DMS79 treated with DMSO at 0.1 percent for 48 hours (cell line): ENCODE measurements around the gene CHST3.
"Not testable (repeated sequence)": the region's sequence is repeated elsewhere in the genome, so short reads cannot be mapped to it uniquely, and the experiment has no call there.

Experiments
- DNase-seq: peaks from one replicate; lab custom pipeline; 2025; lab: John Stamatoyannopoulos, UW

The CHST3 gene

GRCh38 chr10:71972746-71973695 lies 8.8 kb downstream of the CHST3 start:
- DNase-seq, result no peak

GRCh38 chr10:71973777-71974488 lies 9.7 kb downstream of the CHST3 start:
- no peak for DNase-seq

DNA sequence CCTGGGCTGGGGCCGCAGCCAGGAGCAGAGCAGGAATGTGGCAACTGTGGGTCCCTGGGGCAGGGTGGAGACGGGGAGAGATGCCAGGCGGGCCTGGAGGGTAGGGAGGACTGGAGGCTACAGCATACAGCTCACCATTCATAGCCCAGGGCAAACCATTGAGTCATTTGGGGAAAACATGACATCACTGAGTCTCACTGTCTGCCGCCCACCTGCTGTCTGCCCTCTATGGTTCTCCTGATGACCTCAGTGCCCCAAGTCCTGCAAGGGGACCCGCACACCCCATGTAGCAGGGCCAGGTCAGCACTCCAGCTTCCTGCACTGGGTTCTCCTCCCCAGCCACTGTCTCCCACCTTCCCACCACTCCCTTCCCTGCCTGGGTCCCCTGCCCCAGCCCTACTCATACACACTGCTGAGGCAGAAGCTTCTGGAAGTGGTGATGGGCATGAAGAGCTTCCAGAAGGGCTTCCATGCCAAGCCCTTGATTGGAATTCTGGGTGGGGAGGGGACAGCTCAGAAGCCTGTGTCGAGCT lies 10.4 kb downstream of the CHST3 start:
- DNase-seq, result no peak

DNA sequence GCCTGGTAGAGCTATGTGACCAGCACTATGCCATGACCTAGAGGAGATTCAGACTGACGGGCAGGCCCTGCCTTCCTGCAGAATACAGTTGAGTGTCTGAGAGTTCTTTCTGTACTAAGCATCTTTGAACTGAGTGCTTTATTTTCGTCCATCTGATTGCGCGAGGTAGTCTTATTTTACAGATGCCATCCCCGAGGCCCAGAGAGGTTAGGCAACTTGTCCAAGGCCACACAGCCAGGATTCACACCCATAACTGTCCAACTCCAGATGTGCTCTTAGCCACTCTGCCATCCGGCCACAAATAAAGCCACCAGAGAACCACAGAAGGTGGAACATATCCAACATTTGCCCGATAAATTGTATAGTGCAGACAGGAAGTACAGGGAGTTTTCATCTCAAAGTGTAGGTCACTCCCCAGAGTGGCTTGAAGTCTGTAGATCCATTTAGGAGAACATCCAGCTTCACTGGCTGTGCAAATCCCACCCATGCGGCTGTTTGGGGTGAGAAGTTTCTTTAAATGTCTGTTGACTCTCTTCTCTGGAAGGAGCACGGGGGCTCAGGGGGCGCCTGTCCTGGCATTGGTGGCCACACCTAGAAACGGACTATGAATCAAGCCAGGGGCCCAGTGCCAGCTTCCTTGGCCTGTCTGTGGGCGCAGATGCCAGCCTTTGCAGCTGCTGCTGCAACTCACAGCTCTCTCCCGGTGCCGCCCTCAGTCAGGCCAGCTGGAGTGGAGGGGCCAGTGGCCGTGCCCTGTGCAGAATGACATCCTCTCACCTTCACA lies 11.1 kb downstream of the CHST3 start:
- DNase-seq, result no peak

GRCh38 chr10:71975871-71976725 lies 11.9 kb downstream of the CHST3 start:
- no peak for DNase-seq

DNA sequence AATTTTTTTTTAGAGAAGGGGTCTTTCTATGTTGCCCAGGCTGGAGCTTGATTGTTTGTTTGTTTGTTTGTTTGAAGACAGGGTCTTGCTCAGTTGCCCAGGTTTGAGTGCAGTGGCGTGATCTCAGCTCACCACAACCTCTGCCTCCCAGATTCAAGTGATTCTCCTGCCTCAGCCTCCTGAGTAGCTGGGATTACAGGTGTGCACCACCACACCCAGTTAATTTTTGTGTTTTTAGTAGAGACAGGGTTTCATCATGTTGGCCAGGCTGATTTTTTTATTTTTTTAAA lies 13.4 kb downstream of the CHST3 start:
- DNase-seq, result not testable (repeated sequence)

DNA sequence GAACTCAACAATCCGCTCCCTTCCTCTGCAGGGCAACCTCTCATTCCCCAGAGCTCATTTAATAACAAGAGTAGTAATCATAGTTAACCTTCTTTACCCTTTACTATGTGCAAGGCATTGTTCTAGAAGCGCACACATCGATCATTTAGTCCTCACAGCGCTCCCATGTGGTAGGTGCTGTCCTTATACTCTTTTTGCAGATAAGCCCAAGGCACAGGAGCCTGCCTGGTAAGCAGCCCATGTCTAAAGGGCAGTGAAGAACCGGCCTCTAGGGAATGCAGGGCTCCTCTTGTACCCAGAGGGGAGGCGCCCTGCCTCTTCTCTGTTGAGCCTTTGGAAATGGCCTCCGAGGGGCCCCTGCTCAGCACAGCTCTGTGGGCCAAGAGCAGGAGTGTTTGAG lies 14.3 kb downstream of the CHST3 start:
- DNase-seq, result no peak

DNA sequence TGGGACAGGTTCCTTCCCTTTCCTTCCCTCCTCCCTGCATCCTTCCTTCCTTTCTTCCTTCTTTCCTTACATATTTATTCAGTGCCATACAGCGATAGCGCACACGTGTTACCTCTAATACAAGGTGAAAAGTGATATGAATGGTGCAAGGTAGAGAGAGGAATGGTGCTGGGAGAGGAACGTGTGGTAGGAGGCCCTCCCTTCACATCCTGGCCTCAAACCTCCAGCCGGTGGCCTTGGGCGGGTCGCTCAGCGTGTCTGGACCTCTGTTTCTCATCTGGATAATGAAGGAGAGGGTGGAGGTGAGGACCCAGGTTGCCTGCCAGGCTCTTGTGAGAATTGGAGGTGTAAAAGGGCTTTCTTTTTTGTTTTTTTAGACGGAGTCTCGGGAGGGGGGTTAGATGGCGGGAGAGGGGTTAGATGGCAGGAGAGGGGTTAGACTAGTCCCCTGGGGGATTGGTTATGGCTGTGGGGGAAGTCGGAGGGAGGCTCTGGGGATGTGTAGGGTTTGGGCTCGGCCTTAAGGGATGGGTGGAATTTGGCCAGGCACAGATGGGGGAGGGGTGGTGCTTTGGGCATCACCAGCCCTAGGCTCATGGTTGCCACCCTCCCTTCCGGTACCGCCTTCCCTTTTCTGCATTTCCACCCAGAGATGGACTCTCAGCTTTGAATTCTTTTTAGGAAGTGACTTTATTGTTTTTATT lies 14.9 kb downstream of the CHST3 start:
- no peak for DNase-seq

- DNase-seq, result no peak
Observed at GRCh38 chr10:71979692-71980062, 15.5 kb downstream of the CHST3 start.

DNA sequence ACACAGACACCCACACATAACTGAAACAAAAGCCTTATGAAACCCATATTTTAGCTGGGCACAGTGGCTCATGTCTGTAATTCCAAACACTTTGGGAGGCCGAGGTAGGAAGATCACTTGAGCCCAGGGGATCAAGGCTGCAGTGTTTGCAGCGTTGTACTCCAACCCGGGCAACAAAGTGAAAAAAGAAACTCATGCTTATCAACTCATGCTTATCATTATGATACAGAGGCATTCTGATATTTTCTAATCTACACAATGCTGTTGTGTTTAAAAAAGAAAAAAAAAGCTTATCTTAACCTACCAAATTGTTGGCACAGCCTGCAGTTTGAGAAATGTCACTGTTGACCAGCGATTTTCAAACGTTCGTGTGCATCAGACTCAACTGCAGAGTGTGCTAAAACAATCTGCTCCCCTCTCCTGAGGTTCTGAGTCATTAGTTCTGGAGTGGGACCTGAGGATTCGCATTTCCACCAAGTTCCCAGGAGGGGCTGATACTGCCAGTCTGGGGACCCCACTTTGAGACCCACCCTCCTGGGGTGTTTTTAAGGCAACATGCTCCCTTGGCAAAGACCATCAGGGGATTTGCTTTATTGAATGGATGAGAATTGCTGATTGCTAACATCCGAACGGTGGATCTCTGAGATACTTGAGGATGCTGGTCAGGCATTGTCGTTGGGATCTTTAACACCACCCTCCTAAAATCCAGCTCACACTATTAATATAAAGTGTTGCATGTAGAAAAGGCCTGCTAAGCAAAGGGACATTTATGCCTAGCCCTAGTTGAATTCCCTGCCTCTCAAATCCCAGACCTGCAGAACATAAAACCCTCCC lies 16.2 kb downstream of the CHST3 start:
- no peak for DNase-seq

GRCh38 chr10:71981015-71981875 lies 17.1 kb downstream of the CHST3 start:
- no peak for DNase-seq

DNA sequence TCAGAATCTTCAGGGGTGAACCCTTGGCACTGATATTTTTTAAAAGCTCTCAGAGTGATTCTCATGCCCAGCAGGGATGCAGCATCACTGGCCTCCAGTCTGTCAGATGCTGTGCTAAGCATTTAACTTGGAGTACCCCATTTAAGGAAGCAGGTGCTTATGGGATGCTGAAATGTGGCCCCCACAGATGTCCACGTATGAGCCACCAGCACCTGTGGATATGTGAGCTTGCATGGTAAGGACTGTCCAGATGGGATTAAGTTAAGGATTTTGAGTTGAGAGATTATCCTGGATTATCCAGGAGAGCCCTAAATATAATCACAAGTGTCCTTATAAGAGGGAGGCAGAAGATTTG lies 17.7 kb downstream of the CHST3 start:
- DNase-seq, result no peak

DNA sequence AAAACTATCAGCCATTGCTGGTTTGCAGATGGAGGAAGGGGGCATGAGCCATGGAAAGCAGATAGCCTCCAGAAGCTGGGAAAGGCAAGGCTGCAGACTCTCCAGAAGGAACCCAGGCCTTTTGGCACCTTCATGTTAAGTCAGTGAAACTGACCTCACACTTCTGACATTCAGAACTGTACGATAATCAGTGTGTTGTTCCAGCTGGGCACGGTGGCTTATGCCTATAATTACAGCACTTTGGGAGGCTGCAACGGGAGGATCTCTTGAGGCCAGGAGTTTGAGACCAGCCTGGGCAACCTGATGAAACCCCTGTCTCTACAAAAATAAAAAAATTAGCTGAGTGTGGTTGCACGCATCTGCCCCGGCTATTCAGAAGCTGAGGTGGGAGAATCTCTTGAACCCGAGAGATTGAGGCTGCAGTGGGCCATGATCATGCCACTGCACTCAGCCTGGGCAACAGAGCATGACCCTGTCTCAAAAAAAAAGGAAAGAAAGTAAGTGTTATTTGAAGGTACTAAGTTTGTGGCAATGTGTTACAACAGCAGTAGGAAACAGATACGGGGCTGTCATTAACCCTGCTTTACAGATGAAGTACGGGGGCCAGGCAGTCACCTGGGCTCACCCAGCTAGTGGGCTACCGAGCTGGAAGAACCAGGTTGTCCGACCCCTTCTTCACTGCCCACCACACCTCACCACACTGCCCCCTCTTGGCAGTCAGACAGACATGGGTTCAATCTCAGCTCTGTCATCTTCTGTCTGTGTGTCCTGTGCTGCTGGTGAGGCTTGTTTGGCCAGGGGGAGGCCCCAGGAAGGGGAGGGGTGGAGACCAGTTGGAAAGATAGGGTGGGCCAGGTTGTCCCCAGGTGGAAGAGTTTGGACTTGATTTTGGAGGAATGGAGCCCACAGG lies 18.3 kb downstream of the CHST3 start:
- no peak for DNase-seq

GRCh38 chr10:71984126-71984808 lies 20.1 kb downstream of the CHST3 start:
- no peak for DNase-seq

DNA sequence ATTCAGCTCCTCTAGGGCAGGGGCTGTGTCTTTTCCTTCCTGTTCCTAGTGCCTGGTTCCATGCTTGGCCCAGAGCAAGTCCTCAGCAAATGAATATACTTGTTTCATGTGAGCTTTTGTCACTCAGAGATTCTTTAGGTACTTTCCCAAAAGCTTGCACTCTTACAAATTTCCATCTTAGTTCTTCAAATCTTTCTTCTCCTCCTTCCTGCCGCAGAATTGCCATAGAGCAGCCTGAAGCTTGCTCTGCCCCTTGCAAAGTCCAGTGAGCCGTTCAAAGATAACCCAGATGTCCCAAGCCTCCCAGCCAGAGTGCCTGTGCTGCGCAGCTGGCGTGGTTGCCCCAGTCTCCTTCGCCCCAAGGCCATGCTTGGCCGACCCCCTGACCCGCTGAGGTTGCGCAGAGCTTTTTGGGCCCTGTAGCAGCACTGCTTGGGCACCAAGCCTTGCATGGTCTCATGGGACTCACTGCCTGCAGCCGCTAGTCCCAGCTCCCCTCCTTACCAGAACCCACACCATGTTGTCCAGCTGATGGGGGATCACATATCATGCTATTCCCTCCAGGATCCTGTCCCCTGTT lies 20.7 kb downstream of the CHST3 start:
- no peak for DNase-seq

GRCh38 chr10:71985542-71986250 lies 21.5 kb downstream of the CHST3 start:
- DNase-seq, result no peak
